Fibroblast of lung (primary cell): Measurements from ENCODE around the gene NTN1. TPM values are rescaled to one million over a fixed set of nuclear protein-coding genes. Genes with fewer than 3 reads are reported as not detected.

Experiments
- DNase-seq, 2 donors: peaks; one replicate each; pipeline versions ENCODE4 v3.0.0 to v3.0.0-alpha.2; 2010; ENCODE audit warnings: low read depth in 2 of 2
- H2AFZ ChIP-seq: 2 replicates; pipeline ENCODE4 v1.5.1; 2012; ENCODE audit warnings: low read length, control low read depth, inconsistent platforms
- H3K27ac ChIP-seq: 2 replicates; pipeline ENCODE4 v1.5.1; 2011; ENCODE audit warnings: low read length, control low read depth; ENCODE audit not compliant: insufficient read depth
- H3K27me3 ChIP-seq: 2 replicates; pipeline ENCODE4 v1.5.1; 2011; ENCODE audit warnings: mild to moderate bottlenecking, low read length; ENCODE audit not compliant: control insufficient read depth, insufficient read depth
- H3K36me3 ChIP-seq: 2 replicates; pipeline ENCODE4 v1.5.1; 2011; ENCODE audit warnings: low read length; ENCODE audit not compliant: control insufficient read depth, insufficient read depth
- H3K4me1 ChIP-seq: 2 replicates; pipeline ENCODE4 v1.5.1; 2011; ENCODE audit warnings: low read length; ENCODE audit not compliant: control insufficient read depth, insufficient read depth; ENCODE audit errors: extremely low read depth
- H3K4me2 ChIP-seq: 2 replicates; pipeline ENCODE4 v1.5.1; 2011; ENCODE audit warnings: low read length, control low read depth; ENCODE audit not compliant: insufficient read depth; ENCODE audit errors: extremely low read depth
- H3K4me3 ChIP-seq, 4 experiments: fragments of 200-600 bp in 1 of 4; sonication (generic) in 1 of 4; replicated peaks in 1 of 4; 2 replicates each; pipeline ENCODE4 v1.5.1; 2011 to 2016; ENCODE audit warnings: low read length in 4 of 4, low read depth in 3 of 4, mild to moderate bottlenecking in 3 of 4, control low read depth in 2 of 4, inconsistent platforms in 1 of 4, mixed read lengths in 1 of 4; ENCODE audit not compliant: insufficient read depth in 1 of 4; ENCODE audit errors: control extremely low read depth in 1 of 4
- H3K79me2 ChIP-seq: 2 replicates; pipeline ENCODE4 v1.5.1; 2012; ENCODE audit warnings: mild to moderate bottlenecking, low read length, inconsistent platforms; ENCODE audit not compliant: control insufficient read depth, insufficient read depth
- H3K9ac ChIP-seq: 2 replicates; pipeline ENCODE4 v1.5.1; 2011; ENCODE audit warnings: mild to moderate bottlenecking, low read length, control low read depth; ENCODE audit not compliant: insufficient read depth
- H3K9me3 ChIP-seq: 2 replicates; pipeline ENCODE4 v1.5.1; 2012; ENCODE audit warnings: low read depth, low read length; ENCODE audit not compliant: control insufficient read depth, insufficient read depth
- H4K20me1 ChIP-seq: 2 replicates; pipeline ENCODE4 v1.5.1; 2011; ENCODE audit warnings: low read length; ENCODE audit not compliant: control insufficient read depth, insufficient read depth; ENCODE audit errors: extremely low read depth
- EZH2 ChIP-seq: IDR thresholded peaks from 2 replicates; pipeline ENCODE4 v1.5.1; 2012; ENCODE audit warnings: low read length, control low read depth, mild to moderate bottlenecking; ENCODE audit errors: missing control alignments
- polyA plus RNA-seq, 2 donors: library from polyadenylated mRNA; depleted of rRNA in 1 of 2; stranded (reverse) in 1 of 2; unstranded in 1 of 2; fragments of >200 nt; gene quantifications; 2 replicates each; pipeline ENCODE4 v1.2.1, GENCODE V29; 2011 to 2012; ENCODE audit warnings: missing spikeins in 1 of 2
- total RNA-seq: library from RNA; depleted of rRNA; stranded (reverse); fragments of >200 nt; gene quantifications from 2 replicates; pipeline ENCODE4 v1.2.1, GENCODE V29; 2014
- TF ChIP-seq, protein P1 (sequence below), 2 donors: IDR thresholded peaks in 1 of 2; conservative IDR thresholded peaks in 1 of 2; 1 replicate in 1 of 2; 2 replicates in 1 of 2; pipeline ENCODE4 v1.5.1; 2011 to 2012; ENCODE audit warnings: low read length in 2 of 2, control low read depth in 1 of 2, inconsistent platforms in 1 of 2, low read depth in 1 of 2, mild to moderate bottlenecking in 1 of 2

NTN1 gene
- total and polyA plus RNA-seq, 2 donors (not counting 1 experiment from before 2014, with no cell fraction given) = 0.17 to 3.1 TPM

DNA sequence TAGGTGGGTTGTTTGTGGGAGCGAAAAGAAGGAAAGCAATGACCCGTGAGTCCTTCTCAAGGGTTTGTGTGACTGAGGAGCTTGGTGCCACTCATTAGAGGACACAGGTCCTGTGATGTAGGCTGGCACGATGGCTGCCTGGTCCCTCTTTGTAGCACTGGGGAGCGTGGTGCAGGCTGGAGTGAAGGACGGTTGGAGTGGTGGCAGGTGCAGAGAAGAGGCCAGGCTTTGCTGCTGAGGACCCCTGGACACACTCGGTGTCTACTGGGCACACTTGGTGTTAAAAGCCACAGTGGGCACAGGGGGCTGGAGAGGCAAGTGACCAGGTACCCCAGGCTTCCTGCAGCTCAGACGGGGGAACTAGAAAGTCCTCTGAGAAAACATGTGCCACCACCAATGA, 106.0 kb downstream of the NTN1 start:
- H3K4me2 ChIP-seq = no peak overlapping the region
- TF ChIP-seq, protein P1, sequence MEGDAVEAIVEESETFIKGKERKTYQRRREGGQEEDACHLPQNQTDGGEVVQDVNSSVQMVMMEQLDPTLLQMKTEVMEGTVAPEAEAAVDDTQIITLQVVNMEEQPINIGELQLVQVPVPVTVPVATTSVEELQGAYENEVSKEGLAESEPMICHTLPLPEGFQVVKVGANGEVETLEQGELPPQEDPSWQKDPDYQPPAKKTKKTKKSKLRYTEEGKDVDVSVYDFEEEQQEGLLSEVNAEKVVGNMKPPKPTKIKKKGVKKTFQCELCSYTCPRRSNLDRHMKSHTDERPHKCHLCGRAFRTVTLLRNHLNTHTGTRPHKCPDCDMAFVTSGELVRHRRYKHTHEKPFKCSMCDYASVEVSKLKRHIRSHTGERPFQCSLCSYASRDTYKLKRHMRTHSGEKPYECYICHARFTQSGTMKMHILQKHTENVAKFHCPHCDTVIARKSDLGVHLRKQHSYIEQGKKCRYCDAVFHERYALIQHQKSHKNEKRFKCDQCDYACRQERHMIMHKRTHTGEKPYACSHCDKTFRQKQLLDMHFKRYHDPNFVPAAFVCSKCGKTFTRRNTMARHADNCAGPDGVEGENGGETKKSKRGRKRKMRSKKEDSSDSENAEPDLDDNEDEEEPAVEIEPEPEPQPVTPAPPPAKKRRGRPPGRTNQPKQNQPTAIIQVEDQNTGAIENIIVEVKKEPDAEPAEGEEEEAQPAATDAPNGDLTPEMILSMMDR (conservative IDR thresholded peaks at IDR 0.05 in 1 of 2, IDR thresholded peaks at IDR 0.05 in 1 of 2; ENCODE audit: low read depth in 1 of 2, low read length in 2 of 2) = no peak
- no peak for TF ChIP-seq EZH2
- H3K27me3 ChIP-seq = no peaks in the 10 kb centered on the region
- no peaks in the 10 kb centered on the region for H3K4me1 ChIP-seq
- no peaks in the 10 kb centered on the region for H4K20me1 ChIP-seq
- H3K36me3 ChIP-seq = no peaks in the 10 kb centered on the region
- H3K9ac ChIP-seq = no peak overlapping the region
- no peak overlapping the region for H2AFZ ChIP-seq
- H3K9me3 ChIP-seq = no peaks in the 10 kb centered on the region
- DNase-seq = no peak
- H3K4me3 ChIP-seq = no peak overlapping the region
- H3K27ac ChIP-seq = no peak overlapping the region
- no peaks in the 10 kb centered on the region for H3K79me2 ChIP-seq

- no peaks in the 10 kb centered on the region for H4K20me1 ChIP-seq
- no peak for TF ChIP-seq EZH2
- TF ChIP-seq, protein P1 (conservative IDR thresholded peaks at IDR 0.05 in 1 of 2, IDR thresholded peaks at IDR 0.05 in 1 of 2; ENCODE audit: low read depth in 1 of 2, low read length in 2 of 2) = no peak
- no peak overlapping the region for H3K4me2 ChIP-seq
- DNase-seq = no peak
- no peaks in the 10 kb centered on the region for H3K79me2 ChIP-seq
- no peak overlapping the region for H2AFZ ChIP-seq
- no peak overlapping the region for H3K4me3 ChIP-seq
- H3K36me3 ChIP-seq = no peaks in the 10 kb centered on the region
- no peaks in the 10 kb centered on the region for H3K4me1 ChIP-seq
- H3K27ac ChIP-seq = no peak overlapping the region
- H3K9me3 ChIP-seq = no peaks in the 10 kb centered on the region
- H3K27me3 ChIP-seq = no peaks in the 10 kb centered on the region
- no peak overlapping the region for H3K9ac ChIP-seq
Observed at GRCh38 chr17:9131371-9131770, 110.1 kb downstream of the NTN1 start.

DNA sequence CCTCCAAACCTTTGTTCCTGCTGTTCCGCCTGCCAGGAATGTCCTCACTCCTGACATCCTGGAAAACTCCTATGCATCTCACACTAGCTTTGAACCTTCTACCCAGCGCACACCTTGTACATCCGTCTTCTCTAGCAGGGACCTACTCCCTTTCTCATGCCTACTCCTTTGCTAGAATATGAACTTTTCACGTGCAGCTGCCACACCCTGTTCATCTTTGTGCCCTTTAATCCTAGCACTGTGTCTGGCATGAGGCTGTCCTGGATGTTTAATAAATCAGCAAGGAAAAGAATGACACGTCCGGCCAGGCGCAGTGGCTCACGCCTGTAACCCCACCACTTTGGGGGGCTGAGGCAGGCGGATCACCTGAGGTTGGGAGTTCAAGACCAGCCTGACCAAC, 111.0 kb downstream of the NTN1 start:
- Histone ChIP-seq H3K27ac (no peak overlapping the region), H3K4me2 (no peak overlapping the region), H3K27me3 (no peaks in the 10 kb centered on the region), H3K9me3 (no peaks in the 10 kb centered on the region), H3K4me1 (no peaks in the 10 kb centered on the region), H4K20me1 (no peaks in the 10 kb centered on the region), H3K4me3 (no peak overlapping the region), H2AFZ (no peak overlapping the region), H3K36me3 (no peaks in the 10 kb centered on the region), H3K9ac (no peak overlapping the region), H3K79me2 (no peaks in the 10 kb centered on the region)
- no peak for TF ChIP-seq EZH2
- TF ChIP-seq, protein P1 (conservative IDR thresholded peaks at IDR 0.05 in 1 of 2, IDR thresholded peaks at IDR 0.05 in 1 of 2; ENCODE audit: low read depth in 1 of 2, low read length in 2 of 2) = no peak
- DNase-seq = no peak
